ENCODE data around the gene CYLD.

The CYLD gene

DNA sequence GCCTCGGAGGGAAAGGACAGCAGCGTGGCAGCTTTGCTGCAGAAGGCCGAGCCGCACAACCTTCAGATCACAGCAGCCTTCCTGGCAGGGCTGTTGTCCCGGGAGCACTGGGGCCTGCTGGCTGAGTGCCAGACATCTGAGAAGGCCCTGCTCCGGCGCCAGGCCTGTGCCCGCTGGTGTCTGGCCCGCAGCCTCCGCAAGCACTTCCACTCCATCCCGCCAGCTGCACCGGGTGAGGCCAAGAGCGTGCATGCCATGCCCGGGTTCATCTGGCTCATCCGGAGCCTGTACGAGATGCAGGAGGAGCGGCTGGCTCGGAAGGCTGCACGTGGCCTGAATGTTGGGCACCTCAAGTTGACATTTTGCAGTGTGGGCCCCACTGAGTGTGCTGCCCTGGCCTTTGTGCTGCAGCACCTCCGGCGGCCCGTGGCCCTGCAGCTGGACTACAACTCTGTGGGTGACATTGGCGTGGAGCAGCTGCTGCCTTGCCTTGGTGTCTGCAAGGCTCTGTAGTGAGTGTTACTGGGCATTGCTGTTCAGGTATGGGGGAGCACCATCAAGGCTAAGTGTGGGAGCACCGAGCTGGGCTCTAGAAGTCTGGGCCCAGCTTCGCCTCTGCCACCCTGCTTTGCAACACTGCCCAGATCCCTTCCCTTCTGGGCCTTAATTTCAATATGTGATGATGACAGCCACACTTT is 29.9 kb upstream of the CYLD start:
- DNase-seq (ENCODE audit: low read depth): no peak

DNA sequence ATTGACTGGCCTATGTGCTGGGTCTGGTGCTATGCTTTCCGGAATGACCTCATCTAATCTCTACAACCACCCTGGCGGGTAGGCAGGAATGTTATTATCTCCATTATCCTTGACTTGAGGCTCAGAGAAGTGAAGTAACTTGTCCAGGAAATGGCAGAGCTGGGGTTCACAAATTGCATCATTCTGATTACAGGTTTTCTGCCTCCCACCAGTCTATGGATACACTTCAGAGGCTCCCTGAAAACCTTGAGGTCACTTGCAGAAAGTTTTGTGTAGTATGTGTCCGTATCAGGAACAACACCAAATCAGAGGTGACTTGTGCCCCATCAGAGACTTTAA is 29.4 kb upstream of the CYLD start:
- DNase-seq (ENCODE audit: low read depth): no peak

DNA sequence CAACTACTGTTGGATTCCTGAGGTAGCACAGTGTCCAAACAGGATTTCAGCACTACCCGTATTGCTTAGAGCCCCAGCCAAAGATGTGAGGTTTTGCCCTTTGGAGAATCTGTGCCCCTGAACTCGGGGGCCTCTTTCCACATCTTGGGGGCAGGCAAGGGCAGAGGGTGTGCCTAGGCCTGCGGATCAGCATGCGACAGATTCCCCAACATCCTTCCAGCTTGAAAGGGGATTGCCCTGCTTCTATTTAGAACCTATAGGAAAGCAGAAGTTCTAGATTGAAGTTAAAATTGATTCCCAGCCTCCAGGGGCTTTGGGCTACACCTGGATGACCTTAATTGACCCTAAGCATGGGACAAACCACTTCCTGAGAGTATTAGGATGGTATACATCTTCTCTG is 28.9 kb upstream of the CYLD start:
- DNase-seq (ENCODE audit: low read depth): no peak

DNA sequence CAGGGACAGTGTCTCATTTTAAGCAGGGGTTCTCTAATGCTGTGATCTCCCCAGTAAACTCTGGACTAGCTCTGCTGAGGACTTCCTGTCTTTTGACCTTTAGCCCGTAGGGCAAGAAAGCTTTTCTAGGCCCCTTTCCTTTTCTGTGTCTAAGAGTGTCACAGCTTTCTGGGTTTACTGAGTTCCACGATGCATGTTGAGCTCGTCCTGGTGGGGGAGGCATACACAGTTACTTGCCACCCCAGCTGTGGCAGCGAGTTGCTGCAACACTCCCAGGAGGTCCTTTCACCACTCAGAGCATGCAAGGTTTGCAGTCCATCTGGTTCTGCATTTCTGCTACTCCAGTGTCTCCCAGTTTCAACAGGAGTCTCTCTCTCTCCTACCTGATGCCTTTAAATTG is 24.8 kb upstream of the CYLD start:
- no peak for DNase-seq (ENCODE audit: low read depth)

DNA sequence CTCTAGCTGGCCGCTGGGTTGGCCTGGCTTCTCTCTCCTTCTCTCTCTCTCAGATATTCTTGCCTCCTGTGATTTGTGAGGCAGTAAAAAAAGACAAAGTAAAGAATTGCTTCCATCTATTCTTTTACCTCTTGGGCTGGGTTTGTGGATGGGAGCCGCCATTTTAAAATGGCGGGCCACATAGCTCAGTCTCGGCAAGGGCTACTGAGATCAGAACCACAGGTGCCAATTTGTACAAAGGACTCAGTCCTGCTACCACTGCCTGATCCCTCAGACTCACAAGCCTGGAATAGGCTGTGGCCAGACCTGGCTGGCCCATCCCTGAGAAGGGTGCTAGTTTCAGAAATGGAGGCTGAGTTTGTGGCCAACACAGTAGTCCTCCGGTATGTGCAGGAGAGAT is 24.4 kb upstream of the CYLD start:
- no peak for DNase-seq (ENCODE audit: low read depth)

DNA sequence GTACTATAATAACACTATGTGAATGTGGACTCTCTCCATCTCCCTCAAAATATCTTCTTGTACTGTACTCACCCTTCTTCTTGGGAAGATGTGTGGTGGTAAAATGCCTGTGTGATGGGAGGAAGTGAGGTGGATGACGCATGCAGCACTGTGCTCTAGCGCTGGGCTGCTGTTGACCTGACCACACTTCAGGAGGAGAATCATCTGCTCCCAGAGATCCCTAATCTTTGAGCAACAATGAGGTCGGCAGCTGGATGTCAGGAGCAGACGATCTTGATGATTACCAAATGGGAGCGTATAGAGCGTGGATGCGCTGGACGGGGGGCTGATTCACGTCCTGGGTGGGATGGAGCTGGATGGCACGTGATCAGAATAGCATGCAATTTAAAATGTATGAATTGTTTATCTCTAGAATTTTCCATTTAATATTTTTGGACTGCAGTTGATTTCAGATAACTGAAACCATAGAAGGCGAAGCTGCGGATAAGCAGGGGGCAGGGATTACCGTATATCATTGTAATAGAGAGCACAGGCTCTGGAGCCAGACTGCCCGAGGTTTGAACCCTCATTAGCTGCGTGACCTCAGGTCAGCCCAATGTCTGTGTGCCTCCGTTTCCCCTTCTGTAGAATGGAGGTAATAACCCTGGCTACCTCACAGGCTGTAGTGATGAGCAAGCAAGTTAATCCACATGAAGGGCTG is 23.7 kb upstream of the CYLD start:
- DNase-seq (ENCODE audit: low read depth): no peak

DNA sequence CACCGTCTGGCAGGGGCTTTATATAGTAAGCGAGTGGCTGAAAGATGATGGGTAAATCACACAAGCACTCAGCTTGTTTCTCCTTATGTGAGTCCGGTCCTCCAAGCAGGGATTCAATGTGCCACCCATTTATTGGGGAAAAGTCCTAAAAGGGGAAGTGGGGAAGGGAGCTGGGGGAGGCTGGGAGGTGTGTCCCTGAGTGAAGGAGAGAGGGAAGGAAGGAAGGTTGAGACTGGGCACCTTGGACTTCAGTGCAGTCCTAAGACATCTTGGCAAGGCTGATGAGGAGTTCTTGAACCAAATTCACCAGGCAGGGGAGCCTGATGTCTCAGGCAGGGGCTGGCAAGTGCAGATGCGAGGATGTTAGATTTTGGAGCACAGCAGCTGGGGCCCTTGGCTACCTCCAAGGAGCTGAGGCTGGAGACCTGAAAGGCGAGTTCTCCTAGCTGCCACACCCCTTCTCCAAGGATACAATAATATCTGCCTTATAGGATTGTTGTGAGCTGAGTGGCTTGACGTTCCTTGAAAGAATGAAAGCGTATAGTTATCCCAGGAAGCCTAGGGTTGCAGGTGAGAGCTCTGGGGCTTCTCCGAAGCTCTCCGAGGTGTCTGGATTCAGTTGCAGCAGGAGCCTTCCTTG is 23.0 kb upstream of the CYLD start:
- DNase-seq (ENCODE audit: low read depth): no peak

DNA sequence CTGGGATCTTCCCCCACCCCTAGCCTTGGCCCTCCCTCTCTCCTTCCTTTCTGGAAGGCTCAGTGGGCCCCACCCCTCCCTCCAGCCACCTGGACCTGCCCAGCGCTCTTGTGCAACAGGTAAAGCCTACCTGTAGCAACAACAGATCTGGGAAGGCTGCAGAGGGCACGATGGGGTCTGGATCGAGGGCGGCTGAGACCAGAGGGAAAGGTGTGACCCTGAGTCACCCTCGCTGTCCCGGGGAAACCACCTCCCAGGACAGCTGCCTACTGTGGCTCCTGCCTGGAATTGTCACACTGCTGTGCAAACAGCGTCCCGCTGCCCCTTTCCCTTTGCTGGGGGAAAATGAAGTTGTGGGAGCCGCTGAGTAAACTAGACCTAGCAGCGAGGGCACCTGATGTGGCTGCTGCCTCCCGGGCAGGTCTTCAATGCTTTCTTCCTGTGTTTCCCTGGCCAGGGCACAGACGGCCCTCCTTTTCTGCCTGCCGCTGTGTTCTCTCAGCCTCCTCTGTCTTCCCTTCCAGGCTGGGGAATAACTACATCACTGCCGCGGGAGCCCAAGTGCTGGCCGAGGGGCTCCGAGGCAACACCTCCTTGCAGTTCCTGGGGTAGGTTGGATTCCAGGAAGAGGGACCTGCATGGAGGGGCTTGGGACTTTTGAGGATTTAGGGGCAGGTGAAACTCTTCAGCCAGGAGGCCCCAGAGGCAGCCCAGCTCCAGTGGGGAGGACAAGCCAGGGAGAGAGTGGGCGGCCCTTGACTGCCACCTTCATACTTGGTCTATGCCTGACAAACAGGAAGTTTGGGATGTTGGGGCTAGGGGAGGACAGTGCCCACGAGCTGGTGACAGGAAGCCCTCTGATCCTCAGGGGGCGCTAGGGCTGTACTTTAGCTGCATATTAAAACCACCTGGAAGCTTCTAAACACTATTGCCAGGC is 22.2 kb upstream of the CYLD start:
- DNase-seq (ENCODE audit: low read depth): no peak

DNA sequence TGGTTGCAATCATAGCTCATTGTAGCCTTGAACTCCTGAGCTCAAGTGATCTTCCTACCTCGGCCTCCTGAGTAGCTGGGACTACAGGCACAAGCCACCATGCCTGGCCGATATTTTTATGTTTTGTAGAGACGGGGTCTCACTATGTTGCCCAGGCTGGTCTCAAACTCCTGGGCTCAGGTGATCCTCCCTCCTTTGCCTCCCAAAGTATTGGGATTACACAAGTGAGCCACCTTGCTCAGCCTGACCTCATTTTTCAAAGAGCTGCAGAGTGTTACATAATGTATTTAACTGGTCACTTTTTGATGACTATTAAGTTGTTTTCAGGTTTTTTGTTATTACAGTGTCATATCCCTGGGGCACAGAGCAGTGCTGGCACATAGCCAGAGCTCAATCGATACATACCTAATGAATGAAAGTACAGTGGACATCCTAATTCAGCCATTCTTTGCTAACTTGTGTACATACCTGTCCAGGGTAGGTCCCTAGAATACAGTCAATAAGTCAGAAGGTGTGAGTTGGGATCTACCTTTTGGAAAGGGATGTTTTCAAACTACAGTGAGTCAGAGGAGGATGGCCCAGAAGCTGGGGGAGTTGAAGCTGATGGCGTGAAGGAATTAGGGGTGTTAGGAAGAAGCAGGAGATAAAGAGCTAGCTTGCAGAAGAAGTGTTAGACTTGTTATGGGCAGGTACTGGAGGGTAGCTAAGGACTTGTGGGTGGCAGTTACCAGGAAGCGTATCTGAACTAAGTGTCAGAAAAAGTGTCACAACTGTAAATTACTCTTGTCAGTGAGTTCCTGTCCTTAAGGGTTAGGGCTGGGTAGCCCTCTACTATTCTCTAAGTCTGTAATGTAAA is 20.1 kb upstream of the CYLD start:
- no peak for DNase-seq (ENCODE audit: low read depth)

DNA sequence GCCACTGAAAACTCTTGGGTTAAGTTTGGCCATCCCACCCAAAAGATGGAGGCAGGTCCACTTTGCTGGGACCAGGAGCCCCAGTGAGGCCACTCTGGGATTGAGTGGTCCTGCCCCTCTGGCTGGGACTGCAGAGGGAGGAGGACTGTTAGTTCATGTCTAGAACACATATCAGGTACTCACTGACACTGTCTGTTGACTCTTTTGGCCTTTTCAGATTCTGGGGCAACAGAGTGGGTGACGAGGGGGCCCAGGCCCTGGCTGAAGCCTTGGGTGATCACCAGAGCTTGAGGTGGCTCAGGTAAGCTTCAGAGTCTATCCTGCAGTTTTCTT is 19.5 kb upstream of the CYLD start:
- DNase-seq (ENCODE audit: low read depth): no peak

DNA sequence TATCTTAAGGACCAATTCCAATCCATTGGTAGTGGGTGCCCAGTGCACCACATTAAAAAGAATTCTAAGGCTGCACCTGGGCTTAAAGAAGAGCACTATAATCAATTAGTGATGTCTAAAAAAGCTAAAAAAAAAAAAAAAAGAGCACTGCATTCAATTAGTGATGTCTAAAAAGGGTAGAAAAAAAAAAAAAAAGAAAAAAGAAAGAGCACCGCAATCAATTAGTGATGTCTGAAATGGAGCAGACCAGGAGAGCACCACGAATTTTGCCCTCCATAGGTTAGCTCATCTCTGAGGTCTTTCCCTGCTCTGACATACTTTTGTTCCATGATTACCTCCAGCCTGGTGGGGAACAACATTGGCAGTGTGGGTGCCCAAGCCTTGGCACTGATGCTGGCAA is 18.9 kb upstream of the CYLD start:
- no peak for DNase-seq (ENCODE audit: low read depth)

DNA sequence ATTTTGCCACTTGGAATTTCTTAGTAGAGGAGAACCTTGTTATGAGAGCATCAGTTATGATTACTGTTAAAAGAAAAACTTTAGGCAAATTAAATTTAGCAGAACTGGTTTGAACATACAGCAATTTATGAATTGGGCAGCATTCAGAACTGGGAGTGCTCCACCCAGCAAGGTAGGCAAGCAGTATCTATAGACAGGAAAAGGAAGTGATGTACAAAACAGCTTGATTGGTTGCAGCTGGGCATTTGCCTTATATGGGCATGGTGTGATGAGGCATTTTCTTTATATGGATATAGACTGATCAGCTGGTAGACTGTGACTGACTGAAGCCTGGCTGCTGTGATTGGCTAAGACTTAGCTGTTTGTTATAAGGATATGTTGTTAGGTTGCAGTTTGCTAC is 17.6 kb upstream of the CYLD start:
- DNase-seq (ENCODE audit: low read depth): no peak

DNA sequence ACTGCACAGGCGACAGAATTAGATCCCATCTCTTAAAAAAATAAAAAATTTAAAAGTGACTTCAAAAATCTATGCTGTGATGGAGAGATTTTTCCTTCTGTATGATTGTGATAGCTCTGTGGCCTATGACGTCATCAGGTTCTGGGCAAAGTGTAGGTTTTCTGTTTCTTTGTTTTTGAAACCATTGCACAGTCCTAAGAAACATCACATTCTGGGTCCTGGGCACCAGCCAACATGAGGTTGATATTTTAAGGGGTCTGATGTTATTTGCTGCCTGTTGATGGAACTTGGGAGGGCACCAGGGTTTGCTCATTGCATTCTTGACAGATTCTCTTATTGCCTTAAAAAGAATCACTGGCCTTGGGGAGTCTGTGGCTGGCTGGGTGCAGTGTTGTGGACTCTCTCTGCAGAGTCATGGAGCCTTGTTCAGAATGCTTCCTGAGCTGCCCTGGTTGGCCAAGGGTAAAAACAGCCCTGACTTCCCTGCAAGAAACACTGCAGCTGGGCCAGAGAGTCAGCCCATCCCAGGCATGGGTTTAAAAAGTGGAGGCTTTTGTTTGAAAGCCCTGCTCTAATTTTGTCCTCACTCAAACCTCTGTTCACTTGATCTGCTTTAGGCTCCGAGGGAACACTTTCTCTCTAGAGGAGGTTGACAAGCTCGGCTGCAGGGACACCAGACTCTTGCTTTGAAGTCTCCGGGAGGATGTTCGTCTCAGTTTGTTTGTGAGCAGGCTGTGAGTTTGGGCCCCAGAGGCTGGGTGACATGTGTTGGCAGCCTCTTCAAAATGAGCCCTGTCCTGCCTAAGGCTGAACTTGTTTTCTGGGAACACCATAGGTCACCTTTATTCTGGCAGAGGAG is 10.5 kb upstream of the CYLD start:
- no peak for DNase-seq (ENCODE audit: low read depth)

DNA sequence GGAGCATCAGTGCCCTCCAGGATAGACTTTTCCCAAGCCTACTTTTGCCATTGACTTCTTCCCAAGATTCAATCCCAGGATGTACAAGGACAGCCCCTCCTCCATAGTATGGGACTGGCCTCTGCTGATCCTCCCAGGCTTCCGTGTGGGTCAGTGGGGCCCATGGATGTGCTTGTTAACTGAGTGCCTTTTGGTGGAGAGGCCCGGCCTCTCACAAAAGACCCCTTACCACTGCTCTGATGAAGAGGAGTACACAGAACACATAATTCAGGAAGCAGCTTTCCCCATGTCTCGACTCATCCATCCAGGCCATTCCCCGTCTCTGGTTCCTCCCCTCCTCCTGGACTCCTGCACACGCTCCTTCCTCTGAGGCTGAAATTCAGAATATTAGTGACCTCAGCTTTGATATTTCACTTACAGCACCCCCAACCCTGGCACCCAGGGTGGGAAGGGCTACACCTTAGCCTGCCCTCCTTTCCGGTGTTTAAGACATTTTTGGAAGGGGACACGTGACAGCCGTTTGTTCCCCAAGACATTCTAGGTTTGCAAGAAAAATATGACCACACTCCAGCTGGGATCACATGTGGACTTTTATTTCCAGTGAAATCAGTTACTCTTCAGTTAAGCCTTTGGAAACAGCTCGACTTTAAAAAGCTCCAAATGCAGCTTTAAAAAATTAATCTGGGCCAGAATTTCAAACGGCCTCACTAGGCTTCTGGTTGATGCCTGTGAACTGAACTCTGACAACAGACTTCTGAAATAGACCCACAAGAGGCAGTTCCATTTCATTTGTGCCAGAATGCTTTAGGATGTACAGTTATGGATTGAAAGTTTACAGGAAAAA is 9.7 kb upstream of the CYLD start:
- no peak for DNase-seq (ENCODE audit: low read depth)

DNA sequence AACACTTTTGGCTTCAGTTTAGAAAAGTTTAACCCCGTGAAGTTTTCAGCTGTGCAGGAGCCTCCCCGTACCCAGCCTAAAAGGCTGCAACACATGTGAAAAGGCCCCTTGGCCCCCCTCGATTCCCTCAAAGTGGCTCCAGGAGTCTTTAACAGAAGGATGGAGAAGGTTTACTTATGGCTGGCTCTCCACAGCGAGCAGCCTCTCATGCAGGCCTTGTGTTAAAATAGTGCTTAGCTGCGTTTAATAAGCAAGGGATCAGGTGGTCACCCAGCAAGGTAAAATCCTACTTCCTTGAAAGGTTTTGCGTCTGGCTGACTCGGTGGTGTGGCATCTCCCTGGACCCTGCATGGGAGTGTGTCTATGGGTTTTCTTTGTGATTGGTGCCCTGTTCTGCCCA is 8.4 kb upstream of the CYLD start:
- DNase-seq (ENCODE audit: low read depth): no peak

DNA sequence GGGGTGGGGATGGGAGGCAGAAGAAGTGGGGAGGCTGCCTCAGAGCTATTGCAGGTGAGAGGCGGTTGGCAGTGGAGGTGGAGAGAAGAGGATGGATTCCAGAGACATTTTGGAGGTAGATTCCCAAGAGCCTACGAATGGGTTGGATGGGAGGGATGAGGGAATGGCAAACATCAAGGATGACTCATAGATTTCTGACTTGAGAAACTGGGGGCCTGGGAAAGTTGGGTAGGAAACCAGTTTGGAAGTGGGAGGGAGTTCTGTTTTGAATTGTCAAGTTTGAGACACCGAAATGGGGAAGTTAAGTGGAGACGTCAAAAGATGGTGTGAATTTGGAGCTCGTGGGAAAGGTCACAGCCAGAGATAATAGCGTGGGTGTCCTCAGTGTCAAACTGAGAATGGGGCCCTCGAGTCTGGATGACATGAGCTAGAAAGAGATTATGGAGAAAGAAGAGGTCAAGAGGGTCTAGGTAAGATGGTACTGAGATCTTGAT is 6.2 kb upstream of the CYLD start:
- DNase-seq (ENCODE audit: low read depth): no peak

DNA sequence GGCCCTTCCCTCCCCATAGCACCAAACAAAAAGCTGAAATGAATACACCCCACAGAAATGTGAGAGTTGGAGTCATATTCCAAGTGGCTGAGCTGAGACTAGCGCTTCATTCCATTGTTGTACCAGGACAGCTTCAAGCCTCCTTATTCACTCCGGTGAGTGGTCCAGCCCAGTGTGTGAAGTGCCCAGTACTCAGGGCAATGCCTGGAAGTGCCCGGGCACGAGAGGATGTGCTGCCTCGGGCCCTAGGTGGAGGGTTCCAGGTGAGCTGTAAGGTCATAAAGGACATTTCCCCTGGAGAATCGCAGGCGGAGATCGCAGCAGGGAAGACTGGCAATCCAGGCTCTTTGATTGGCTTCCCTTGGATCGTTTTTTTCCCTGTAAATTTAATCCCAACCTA is 5.4 kb upstream of the CYLD start:
- no peak for DNase-seq (ENCODE audit: low read depth)

DNA sequence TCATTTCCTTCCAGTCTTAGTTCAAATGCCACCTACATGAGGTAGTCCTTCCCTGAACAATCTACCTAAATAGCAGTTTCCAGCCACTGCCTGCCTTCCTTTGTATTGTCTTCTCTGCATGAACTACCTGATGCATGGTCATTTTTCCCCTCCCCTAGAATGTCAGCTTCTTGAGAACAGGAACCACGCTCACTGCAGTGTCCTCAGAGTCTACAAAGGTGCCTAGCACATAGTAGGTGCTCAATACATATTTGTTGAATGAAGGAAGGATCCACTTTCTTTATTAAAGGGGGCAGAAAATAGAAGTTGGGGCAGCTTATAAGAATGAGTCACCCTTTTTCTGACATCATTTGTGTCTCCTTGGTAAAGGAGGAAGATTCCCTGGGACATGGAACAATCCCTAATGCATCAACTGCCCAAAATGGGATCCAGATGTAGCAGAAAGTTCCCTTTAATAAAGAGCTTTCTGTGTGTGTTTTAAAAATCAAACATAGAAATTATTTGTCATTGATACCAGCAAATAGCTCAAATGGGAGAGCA is 4.4 kb upstream of the CYLD start:
- DNase-seq (ENCODE audit: low read depth): no peak

DNA sequence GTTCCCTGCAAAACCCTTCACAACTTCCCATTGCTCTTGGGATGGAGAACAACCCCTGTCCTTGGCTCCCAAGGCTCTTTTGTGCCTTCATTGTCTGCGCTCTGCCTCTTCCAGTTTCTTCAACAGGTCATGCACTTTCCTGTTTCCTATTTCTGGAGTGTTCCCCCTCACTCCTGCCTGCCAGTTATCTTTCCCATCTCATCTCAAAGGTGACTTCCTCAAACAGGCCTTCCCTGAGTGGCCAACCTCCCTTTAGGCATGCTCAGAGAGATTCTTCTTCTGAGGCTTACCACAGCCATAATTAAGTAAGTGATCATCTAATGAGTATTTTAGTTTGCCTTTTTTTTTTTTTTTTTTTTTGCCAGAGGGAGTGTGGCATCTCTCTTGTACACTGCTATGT is 2.9 kb upstream of the CYLD start:
- no peak for DNase-seq (ENCODE audit: low read depth)

Measured in activated T-cell treated with anti-CD3 and anti-CD28 coated beads for 24 hours (primary cell).